WTC11 (cell line): Measurements from ENCODE around the gene SLC44A3. TPM values are rescaled to one million over a fixed set of nuclear protein-coding genes. Genes with fewer than 3 reads are reported as not detected.
A peak's percentile ranks its signal among the peaks of the same experiment; 100 is the strongest.

ENCODE experiments used
- AR ChIP-seq: fragments of 250-450 bp; sonication (Bioruptor Pico); IDR thresholded peaks from 2 replicates; pipeline ENCODE4 v1.9.0; 2021; ENCODE audit warnings: mild to moderate bottlenecking
- E2F5 ChIP-seq: sonication (generic); formaldehyde crosslinking; IDR thresholded peaks from 2 replicates; pipeline ENCODE4 v1.8.1; 2022; ENCODE audit warnings: mild to moderate bottlenecking, moderate library complexity, missing genetic modification reagents
- ELF4 ChIP-seq: sonication (generic); formaldehyde crosslinking; IDR thresholded peaks from 2 replicates; pipeline ENCODE4 v1.8.1; 2022; ENCODE audit warnings: low read depth, mild to moderate bottlenecking, moderate library complexity, missing genetic modification reagents
- NR3C1 ChIP-seq: sonication (generic); formaldehyde crosslinking; conservative IDR thresholded peaks from 2 replicates; pipeline ENCODE4 v1.8.1; 2023; ENCODE audit warnings: low read depth, mild to moderate bottlenecking, missing genetic modification reagents
- PREB ChIP-seq: sonication (generic); formaldehyde crosslinking; IDR thresholded peaks from 2 replicates; pipeline ENCODE4 v1.8.1; 2022; ENCODE audit warnings: mild to moderate bottlenecking, missing genetic modification reagents, moderate library complexity, borderline replicate concordance
- RELA ChIP-seq: sonication (generic); formaldehyde crosslinking; IDR thresholded peaks from 2 replicates; pipeline ENCODE4 v1.8.1; 2022; ENCODE audit warnings: missing genetic modification reagents, mild to moderate bottlenecking, borderline replicate concordance
- ZNF281 ChIP-seq: sonication (generic); formaldehyde crosslinking; IDR thresholded peaks from 2 replicates; pipeline ENCODE4 v1.8.0; 2023; ENCODE audit warnings: mild to moderate bottlenecking, missing genetic modification reagents
- ZNF512 ChIP-seq: sonication (generic); formaldehyde crosslinking; IDR thresholded peaks from 2 replicates; pipeline ENCODE4 v1.8.1; 2022; ENCODE audit warnings: missing genetic modification reagents, borderline replicate concordance
- ZNF671 ChIP-seq: fragments of 250-450 bp; sonication (Bioruptor Pico); IDR thresholded peaks from 2 replicates; pipeline ENCODE4 v1.8.0; 2021; ENCODE audit warnings: mild to moderate bottlenecking
- total RNA-seq: library from RNA; stranded (reverse); gene quantifications from 3 replicates; pipeline ENCODE4 v1.2.3, GENCODE V29; 2021
- TF ChIP-seq, protein P1 (sequence below): sonication (generic); formaldehyde crosslinking; IDR thresholded peaks from 2 replicates; pipeline ENCODE4 v1.8.1; 2023; ENCODE audit warnings: mild to moderate bottlenecking, moderate library complexity, missing genetic modification reagents
- TF ChIP-seq, protein P2 (sequence below): fragments of 200-600 bp; IDR thresholded peaks from 2 replicates; pipeline ENCODE4 v1.8.0; 2022; ENCODE audit warnings: antibody characterized with exemption
- TF ChIP-seq, protein P3 (sequence below): sonication (generic); formaldehyde crosslinking; IDR thresholded peaks from 2 replicates; pipeline ENCODE4 v1.8.1; 2023; ENCODE audit warnings: mild to moderate bottlenecking, missing genetic modification reagents, borderline replicate concordance

Gene SLC44A3
- total RNA-seq, 1 experiment from 2014 or later, result 4.7 TPM

- TF ChIP-seq PREB (CRISPR knock-in tag) (no peak), ZNF281 (CRISPR knock-in tag) (no peak), ELF4 (no peak), RELA (no peak), AR (peak; percentile 67; the same call in 1 of the 2 replicates), ZNF671 (CRISPR knock-in tag) (no peak), E2F5 (no peak), ZNF512 (CRISPR knock-in tag) (no peak), NR3C1 (CRISPR knock-in tag) (no peak)
- TF ChIP-seq, protein P1, sequence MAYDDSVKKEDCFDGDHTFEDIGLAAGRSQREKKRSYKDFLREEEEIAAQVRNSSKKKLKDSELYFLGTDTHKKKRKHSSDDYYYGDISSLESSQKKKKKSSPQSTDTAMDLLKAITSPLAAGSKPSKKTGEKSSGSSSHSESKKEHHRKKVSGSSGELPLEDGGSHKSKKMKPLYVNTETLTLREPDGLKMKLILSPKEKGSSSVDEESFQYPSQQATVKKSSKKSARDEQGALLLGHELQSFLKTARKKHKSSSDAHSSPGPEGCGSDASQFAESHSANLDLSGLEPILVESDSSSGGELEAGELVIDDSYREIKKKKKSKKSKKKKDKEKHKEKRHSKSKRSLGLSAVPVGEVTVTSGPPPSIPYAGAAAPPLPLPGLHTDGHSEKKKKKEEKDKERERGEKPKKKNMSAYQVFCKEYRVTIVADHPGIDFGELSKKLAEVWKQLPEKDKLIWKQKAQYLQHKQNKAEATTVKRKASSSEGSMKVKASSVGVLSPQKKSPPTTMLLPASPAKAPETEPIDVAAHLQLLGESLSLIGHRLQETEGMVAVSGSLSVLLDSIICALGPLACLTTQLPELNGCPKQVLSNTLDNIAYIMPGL (CRISPR knock-in tag), result peak; percentile 47; the same call in 1 of the 2 replicates
- TF ChIP-seq, protein P2, sequence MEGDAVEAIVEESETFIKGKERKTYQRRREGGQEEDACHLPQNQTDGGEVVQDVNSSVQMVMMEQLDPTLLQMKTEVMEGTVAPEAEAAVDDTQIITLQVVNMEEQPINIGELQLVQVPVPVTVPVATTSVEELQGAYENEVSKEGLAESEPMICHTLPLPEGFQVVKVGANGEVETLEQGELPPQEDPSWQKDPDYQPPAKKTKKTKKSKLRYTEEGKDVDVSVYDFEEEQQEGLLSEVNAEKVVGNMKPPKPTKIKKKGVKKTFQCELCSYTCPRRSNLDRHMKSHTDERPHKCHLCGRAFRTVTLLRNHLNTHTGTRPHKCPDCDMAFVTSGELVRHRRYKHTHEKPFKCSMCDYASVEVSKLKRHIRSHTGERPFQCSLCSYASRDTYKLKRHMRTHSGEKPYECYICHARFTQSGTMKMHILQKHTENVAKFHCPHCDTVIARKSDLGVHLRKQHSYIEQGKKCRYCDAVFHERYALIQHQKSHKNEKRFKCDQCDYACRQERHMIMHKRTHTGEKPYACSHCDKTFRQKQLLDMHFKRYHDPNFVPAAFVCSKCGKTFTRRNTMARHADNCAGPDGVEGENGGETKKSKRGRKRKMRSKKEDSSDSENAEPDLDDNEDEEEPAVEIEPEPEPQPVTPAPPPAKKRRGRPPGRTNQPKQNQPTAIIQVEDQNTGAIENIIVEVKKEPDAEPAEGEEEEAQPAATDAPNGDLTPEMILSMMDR, result peak; percentile 39; the same call in 1 of the 2 replicates
- TF ChIP-seq, protein P3, sequence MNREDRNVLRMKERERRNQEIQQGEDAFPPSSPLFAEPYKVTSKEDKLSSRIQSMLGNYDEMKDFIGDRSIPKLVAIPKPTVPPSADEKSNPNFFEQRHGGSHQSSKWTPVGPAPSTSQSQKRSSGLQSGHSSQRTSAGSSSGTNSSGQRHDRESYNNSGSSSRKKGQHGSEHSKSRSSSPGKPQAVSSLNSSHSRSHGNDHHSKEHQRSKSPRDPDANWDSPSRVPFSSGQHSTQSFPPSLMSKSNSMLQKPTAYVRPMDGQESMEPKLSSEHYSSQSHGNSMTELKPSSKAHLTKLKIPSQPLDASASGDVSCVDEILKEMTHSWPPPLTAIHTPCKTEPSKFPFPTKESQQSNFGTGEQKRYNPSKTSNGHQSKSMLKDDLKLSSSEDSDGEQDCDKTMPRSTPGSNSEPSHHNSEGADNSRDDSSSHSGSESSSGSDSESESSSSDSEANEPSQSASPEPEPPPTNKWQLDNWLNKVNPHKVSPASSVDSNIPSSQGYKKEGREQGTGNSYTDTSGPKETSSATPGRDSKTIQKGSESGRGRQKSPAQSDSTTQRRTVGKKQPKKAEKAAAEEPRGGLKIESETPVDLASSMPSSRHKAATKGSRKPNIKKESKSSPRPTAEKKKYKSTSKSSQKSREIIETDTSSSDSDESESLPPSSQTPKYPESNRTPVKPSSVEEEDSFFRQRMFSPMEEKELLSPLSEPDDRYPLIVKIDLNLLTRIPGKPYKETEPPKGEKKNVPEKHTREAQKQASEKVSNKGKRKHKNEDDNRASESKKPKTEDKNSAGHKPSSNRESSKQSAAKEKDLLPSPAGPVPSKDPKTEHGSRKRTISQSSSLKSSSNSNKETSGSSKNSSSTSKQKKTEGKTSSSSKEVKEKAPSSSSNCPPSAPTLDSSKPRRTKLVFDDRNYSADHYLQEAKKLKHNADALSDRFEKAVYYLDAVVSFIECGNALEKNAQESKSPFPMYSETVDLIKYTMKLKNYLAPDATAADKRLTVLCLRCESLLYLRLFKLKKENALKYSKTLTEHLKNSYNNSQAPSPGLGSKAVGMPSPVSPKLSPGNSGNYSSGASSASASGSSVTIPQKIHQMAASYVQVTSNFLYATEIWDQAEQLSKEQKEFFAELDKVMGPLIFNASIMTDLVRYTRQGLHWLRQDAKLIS (CRISPR knock-in tag), result peak; percentile 21; the same call in 1 of the 2 replicates
Measured at GRCh38 chr1:94926126-94926914, 106.2 kb downstream of the SLC44A3 start (continued).
